C4-2B (cell line): ENCODE measurements around the gene ATXN3.

Experiments
- H3K27ac ChIP-seq: fragments of 450-650 bp; 2 replicates; pipeline ENCODE4 v1.5.1; 2017
- ZFX ChIP-seq: fragments of 450-650 bp; IDR thresholded peaks from 2 replicates; pipeline ENCODE4 v1.6.1; 2017
- TF ChIP-seq, protein P1 (sequence below): fragments of 450-650 bp; conservative IDR thresholded peaks from 2 replicates; pipeline ENCODE4 v1.5.1; 2017; ENCODE audit warnings: mild to moderate bottlenecking

Gene ATXN3

DNA sequence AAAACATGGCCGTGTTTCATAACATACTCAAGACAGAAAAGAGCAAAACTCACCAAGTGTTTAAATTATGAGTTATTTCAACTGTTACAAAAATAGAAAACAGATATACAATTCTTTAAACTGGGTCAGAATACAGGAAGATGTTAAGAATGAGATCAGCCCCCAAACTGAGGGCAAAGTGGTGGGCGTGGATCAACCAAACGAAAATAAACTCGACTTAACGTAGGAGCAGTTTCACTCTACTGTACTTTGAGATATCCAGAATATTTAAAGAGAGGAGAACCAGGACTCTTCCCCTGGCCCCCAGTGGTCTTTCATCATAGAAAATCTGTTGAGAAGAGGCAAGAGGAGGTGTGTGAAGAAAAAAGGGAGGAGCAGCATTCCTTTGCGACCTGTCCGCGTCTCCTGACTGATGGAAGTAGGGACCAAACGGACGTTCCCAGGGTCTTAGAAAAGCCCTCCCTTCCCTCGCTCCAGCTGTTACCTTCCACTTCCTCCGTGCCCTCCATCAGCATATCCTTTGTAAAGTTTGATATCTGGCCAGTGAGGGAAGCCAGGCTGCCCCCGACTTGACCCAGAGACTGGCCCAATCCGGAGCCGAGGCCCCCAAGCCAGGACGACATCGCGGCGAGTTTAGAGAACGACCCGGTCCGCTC lies 67.2 kb downstream of the ATXN3 start:
- TF ChIP-seq ZFX: no peak
- TF ChIP-seq, protein P1, sequence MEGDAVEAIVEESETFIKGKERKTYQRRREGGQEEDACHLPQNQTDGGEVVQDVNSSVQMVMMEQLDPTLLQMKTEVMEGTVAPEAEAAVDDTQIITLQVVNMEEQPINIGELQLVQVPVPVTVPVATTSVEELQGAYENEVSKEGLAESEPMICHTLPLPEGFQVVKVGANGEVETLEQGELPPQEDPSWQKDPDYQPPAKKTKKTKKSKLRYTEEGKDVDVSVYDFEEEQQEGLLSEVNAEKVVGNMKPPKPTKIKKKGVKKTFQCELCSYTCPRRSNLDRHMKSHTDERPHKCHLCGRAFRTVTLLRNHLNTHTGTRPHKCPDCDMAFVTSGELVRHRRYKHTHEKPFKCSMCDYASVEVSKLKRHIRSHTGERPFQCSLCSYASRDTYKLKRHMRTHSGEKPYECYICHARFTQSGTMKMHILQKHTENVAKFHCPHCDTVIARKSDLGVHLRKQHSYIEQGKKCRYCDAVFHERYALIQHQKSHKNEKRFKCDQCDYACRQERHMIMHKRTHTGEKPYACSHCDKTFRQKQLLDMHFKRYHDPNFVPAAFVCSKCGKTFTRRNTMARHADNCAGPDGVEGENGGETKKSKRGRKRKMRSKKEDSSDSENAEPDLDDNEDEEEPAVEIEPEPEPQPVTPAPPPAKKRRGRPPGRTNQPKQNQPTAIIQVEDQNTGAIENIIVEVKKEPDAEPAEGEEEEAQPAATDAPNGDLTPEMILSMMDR: no peak
- H3K27ac ChIP-seq: peak overlapping the region; percentile 88

GRCh38 chr14:92037989-92038388 lies 68.4 kb downstream of the ATXN3 start:
- H3K27ac ChIP-seq: no peak overlapping the region

DNA sequence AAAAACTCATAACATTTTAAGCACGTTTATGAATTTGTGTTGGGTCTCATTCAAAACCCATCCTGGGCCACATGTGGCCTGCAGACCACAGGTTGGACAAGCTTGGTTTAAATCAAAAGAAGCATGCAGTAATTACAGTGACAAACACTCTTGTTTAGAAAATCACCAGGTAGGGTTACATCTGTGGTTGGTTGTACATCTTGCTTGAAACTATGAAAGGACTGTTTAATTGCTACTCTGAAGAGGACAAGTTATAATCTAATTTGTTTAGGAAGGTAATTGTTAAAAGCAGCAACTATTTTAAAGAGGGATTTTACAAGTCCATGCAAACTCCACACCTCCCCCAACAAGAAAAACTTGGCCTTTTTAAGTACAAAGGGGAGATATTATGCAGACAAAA lies 70.5 kb downstream of the ATXN3 start:
- TF ChIP-seq ZFX: no peak
- TF ChIP-seq, protein P1: no peak
- H3K27ac ChIP-seq: no peak overlapping the region

More at GRCh38 chr14:92037989-92038388, 68.4 kb downstream of the ATXN3 start:
- no peak for TF ChIP-seq ZFX
- TF ChIP-seq, protein P1: no peak

DNA sequence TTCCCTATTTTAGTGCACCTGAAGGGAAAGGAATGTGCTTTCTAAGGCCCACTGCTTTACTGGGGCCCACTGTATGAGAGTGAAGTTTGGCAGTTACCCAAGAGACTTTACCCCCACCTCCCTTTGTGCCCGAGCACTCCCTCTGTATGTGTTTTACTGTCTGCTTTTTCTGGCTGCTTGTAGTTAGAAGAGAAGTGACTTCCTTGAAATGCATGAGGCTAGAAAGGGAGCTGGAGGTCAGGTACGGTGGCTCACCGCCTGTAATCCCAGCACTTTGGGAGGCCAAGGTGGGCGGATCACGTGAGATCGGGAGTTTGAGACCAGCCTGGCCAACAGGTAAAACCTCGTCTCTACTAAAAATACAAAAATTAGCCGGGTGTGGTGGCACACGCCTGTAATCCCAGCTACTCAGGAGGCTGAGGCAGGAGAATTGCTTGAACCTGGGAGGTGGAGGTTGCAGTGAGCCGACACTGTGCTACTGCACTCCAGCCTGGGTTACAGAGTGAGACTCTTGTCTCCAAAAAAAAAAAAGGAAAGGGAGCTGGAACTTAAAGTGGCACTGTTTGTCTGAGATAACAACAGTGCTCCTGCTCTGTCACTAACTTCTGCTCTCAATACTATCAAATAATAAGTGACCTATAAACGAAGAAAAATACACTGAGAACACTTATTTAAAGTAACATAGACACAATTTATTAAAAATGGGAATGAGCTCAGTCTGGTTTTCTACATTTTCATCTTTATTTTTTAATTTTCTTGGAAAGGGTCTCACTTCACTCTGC lies 72.3 kb downstream of the ATXN3 start:
- TF ChIP-seq, protein P1: no peak
- no peak for TF ChIP-seq ZFX
- no peak overlapping the region for H3K27ac ChIP-seq

GRCh38 chr14:92033433-92033832 lies 72.9 kb downstream of the ATXN3 start:
- TF ChIP-seq, protein P1: no peak
- TF ChIP-seq ZFX: no peak
- no peak overlapping the region for H3K27ac ChIP-seq

- TF ChIP-seq, protein P1: no peak
- TF ChIP-seq ZFX: no peak
- no peak overlapping the region for H3K27ac ChIP-seq
Measured at GRCh38 chr14:92026548-92027190, 79.7 kb downstream of the ATXN3 start.

DNA sequence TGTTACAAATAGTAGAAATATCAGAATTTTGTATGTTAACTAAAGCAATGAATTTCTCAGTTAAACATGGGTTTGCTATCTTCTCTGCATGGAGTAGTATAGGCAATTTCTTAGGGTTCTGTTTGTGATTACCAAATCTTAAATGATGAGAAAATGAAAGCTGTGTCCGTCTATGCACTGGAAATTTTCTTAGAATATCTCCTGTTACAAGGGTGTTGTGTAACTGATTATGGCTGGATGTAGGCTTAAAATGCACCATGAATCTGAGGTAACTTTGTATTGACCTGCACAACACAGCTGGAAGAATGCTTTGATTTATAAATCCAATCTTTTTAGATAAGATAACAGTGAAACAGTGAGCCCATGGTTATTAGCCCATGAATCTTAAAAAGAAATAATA lies 84.3 kb downstream of the ATXN3 start:
- no peak overlapping the region for H3K27ac ChIP-seq
- no peak for TF ChIP-seq ZFX
- TF ChIP-seq, protein P1: no peak
